ENCODE measurements around the gene UNC5C. TPM values are rescaled to one million over a fixed set of nuclear protein-coding genes. Genes with fewer than 3 reads are reported as not detected.

UNC5C gene
- total RNA-seq, 4 donors from 2014 or later: 1.7 to 2.4 (median 2.0) TPM

GRCh38 chr4:95318483-95318882 is 230.3 kb downstream of the UNC5C start:
- H3K4me3 ChIP-seq: no peak overlapping the region
- intact Hi-C loops (cut with DNase I): no loop called here
- H3K4me1 ChIP-seq: peaks cover 0 to 4% (median 0%) of the 10 kb centered on the region in 4 donors
- WGBS: 100% methylated on average over 1 of the region's 1 CpG
- no peaks in the 10 kb centered on the region for H3K27me3 ChIP-seq
- no peak overlapping the region for H3K27ac ChIP-seq (replicated peaks in 1 of 4)
- H3K36me3 ChIP-seq: no peaks in the 10 kb centered on the region
- no peak for DNase-seq (ENCODE audit: extremely low spot score)
- no peaks in the 10 kb centered on the region for H3K9me3 ChIP-seq
- TF ChIP-seq POLR2A (IDR thresholded peaks at IDR 0.05; ENCODE audit: low read depth) (no peak), CTCF (IDR thresholded peaks at IDR 0.05) (no peak), POLR2AphosphoS5 (IDR thresholded peaks at IDR 0.05) (no peak), EP300 (IDR thresholded peaks at IDR 0.05) (no peak)

- no peaks in the 10 kb centered on the region for H3K36me3 ChIP-seq
- H3K9me3 ChIP-seq: no peaks in the 10 kb centered on the region
- no peak overlapping the region for H3K4me3 ChIP-seq
- no peak overlapping the region for H3K27ac ChIP-seq (replicated peaks in 1 of 4)
- 91% methylated on average over 3 of the region's 3 CpGs for WGBS
- intact Hi-C loops (cut with DNase I): no loop called here
- no peaks in the 10 kb centered on the region for H3K27me3 ChIP-seq
- TF ChIP-seq EP300 (IDR thresholded peaks at IDR 0.05): no peak
- TF ChIP-seq POLR2A (IDR thresholded peaks at IDR 0.05; ENCODE audit: low read depth): no peak
- TF ChIP-seq CTCF (IDR thresholded peaks at IDR 0.05): no peak
- no peak for TF ChIP-seq POLR2AphosphoS5 (IDR thresholded peaks at IDR 0.05)
- peaks cover 0 to 4% (median 0%) of the 10 kb centered on the region in 4 donors for H3K4me1 ChIP-seq
- no peak for DNase-seq (ENCODE audit: extremely low spot score)
Measured at GRCh38 chr4:95318044-95318443, 230.7 kb downstream of the UNC5C start.

DNA sequence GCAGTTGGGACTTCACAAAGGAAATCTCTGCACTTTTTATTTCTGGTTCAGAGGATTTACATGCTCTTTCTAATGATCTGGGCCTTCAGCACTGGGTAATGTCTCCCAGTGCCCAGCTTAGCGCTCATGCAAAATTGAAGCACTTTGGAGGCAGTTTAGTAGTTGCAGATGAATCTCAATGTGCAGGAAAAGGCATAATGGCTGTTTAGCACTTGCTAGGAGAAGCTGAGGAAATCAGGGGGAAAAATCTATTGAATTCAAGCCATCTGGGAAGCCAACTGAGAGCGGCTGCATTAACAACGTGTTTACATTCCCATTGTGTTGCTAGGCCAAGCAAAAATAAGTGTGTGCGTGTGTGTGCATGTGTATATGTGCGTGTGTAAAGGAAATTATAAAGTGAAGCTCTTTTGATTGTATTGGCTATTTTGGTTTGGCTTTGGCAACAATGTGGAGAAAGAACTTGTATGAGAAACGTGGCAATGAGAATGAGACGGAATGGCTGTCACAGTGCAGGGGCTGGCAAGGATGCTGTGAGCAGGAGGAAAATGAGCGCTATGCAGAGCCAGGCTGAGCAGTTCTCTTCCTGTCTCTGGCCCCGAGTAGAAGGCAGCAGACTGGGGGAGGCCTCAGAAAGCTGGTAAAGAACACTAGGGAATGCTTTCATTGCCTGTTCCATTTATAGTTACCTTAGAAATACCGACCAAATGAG is 231.5 kb downstream of the UNC5C start:
- Histone ChIP-seq H3K36me3 (no peaks in the 10 kb centered on the region), H3K9me3 (no peaks in the 10 kb centered on the region), H3K4me3 (no peak overlapping the region), H3K27me3 (no peaks in the 10 kb centered on the region), H3K27ac (replicated peaks in 1 of 4) (no peak overlapping the region), H3K4me1 (peaks cover 0 to 4% (median 0%) of the 10 kb centered on the region in 4 donors)
- intact Hi-C loops (cut with DNase I): no loop called here
- TF ChIP-seq POLR2A (IDR thresholded peaks at IDR 0.05; ENCODE audit: low read depth): no peak
- TF ChIP-seq EP300 (IDR thresholded peaks at IDR 0.05): no peak
- TF ChIP-seq CTCF (IDR thresholded peaks at IDR 0.05): no peak
- no peak for TF ChIP-seq POLR2AphosphoS5 (IDR thresholded peaks at IDR 0.05)
- DNase-seq (ENCODE audit: extremely low spot score): no peak
- 70% methylated on average over 10 of the region's 10 CpGs for WGBS

GRCh38 chr4:95314573-95314972 is 234.2 kb downstream of the UNC5C start:
- Histone ChIP-seq H3K9me3 (no peaks in the 10 kb centered on the region), H3K4me3 (no peak overlapping the region), H3K4me1 (no peaks in the 10 kb centered on the region), H3K27me3 (no peaks in the 10 kb centered on the region), H3K36me3 (no peaks in the 10 kb centered on the region), H3K27ac (replicated peaks in 1 of 4) (no peak overlapping the region)
- WGBS: 100% methylated on average over 1 of the region's 1 CpG
- TF ChIP-seq POLR2AphosphoS5 (IDR thresholded peaks at IDR 0.05): no peak
- TF ChIP-seq EP300 (IDR thresholded peaks at IDR 0.05): no peak
- no peak for TF ChIP-seq CTCF (IDR thresholded peaks at IDR 0.05)
- TF ChIP-seq POLR2A (IDR thresholded peaks at IDR 0.05; ENCODE audit: low read depth): no peak
- DNase-seq (ENCODE audit: extremely low spot score): no peak
- intact Hi-C loops (cut with DNase I): no loop called here

GRCh38 chr4:95304898-95305297 is 243.9 kb downstream of the UNC5C start:
- no peaks in the 10 kb centered on the region for H3K36me3 ChIP-seq
- no peaks in the 10 kb centered on the region for H3K27me3 ChIP-seq
- H3K4me3 ChIP-seq: no peak overlapping the region
- WGBS: 79% methylated on average over 1 of the region's 1 CpG
- intact Hi-C loops (cut with DNase I): no loop called here
- DNase-seq (ENCODE audit: extremely low spot score): no peak
- TF ChIP-seq EP300 (IDR thresholded peaks at IDR 0.05): no peak
- TF ChIP-seq POLR2A (IDR thresholded peaks at IDR 0.05; ENCODE audit: low read depth): no peak
- TF ChIP-seq POLR2AphosphoS5 (IDR thresholded peaks at IDR 0.05): no peak
- TF ChIP-seq CTCF (IDR thresholded peaks at IDR 0.05): no peak
- H3K9me3 ChIP-seq: no peaks in the 10 kb centered on the region
- no peak overlapping the region for H3K27ac ChIP-seq (replicated peaks in 1 of 4)
- no peaks in the 10 kb centered on the region for H3K4me1 ChIP-seq
